ENCODE data around the gene KIZ. TPM values are rescaled to one million over a fixed set of nuclear protein-coding genes. Genes with fewer than 3 reads are reported as not detected.

KIZ gene
- polyA plus RNA-seq, 1 donor: 12.9 TPM

- no peak overlapping the region for H3K4me3 ChIP-seq (ENCODE audit: low read length)
- H3K9me3 ChIP-seq (ENCODE audit: control insufficient read depth, low read depth, low read length): peaks cover 4% of the 10 kb centered on the region
- H3K27me3 ChIP-seq (ENCODE audit: control insufficient read depth, insufficient read depth, low read length): peaks cover 6% of the 10 kb centered on the region
- DNase-seq: no peak
- H3K4me1 ChIP-seq (ENCODE audit: control insufficient read depth, insufficient read depth, low read length): no peaks in the 10 kb centered on the region
- no peaks in the 10 kb centered on the region for H3K36me3 ChIP-seq (ENCODE audit: control insufficient read depth, insufficient read depth, low read length)
- WGBS (ENCODE audit: insufficient coverage, low lambda C conversion rate): 100% methylated on average over 2 of the region's 3 CpGs
- no peak overlapping the region for H3K27ac ChIP-seq (ENCODE audit: low read length)
Measured at GRCh38 chr20:21124190-21124589, 1.7 kb upstream of the KIZ start.

GRCh38 chr20:21125072-21125848 lies 622 bp upstream of the KIZ start:
- H3K9me3 ChIP-seq (ENCODE audit: control insufficient read depth, low read depth, low read length): peaks cover 4% of the 10 kb centered on the region
- H3K27ac ChIP-seq (ENCODE audit: low read length): peak overlapping the region; percentile 84
- H3K4me3 ChIP-seq (ENCODE audit: low read length): peak overlapping the region; percentile 66
- H3K36me3 ChIP-seq (ENCODE audit: control insufficient read depth, insufficient read depth, low read length): no peaks in the 10 kb centered on the region
- no CpG with 5 or more reads among the region's 25 CpGs for WGBS (ENCODE audit: insufficient coverage, low lambda C conversion rate)
- peak in 1 of 2 donors; percentile 29 for DNase-seq
- peaks cover 3% of the 10 kb centered on the region for H3K27me3 ChIP-seq (ENCODE audit: control insufficient read depth, insufficient read depth, low read length)
- H3K4me1 ChIP-seq (ENCODE audit: control insufficient read depth, insufficient read depth, low read length): no peaks in the 10 kb centered on the region

- peaks cover 3% of the 10 kb centered on the region for H3K27me3 ChIP-seq (ENCODE audit: control insufficient read depth, insufficient read depth, low read length)
- H3K36me3 ChIP-seq (ENCODE audit: control insufficient read depth, insufficient read depth, low read length): no peaks in the 10 kb centered on the region
- H3K27ac ChIP-seq (ENCODE audit: low read length): no peak overlapping the region
- peak overlapping the region; percentile 90 for H3K4me3 ChIP-seq (ENCODE audit: low read length)
- no peaks in the 10 kb centered on the region for H3K4me1 ChIP-seq (ENCODE audit: control insufficient read depth, insufficient read depth, low read length)
- no CpG with 5 or more reads among the region's 8 CpGs for WGBS (ENCODE audit: insufficient coverage, low lambda C conversion rate)
- DNase-seq: no peak
- H3K9me3 ChIP-seq (ENCODE audit: control insufficient read depth, low read depth, low read length): no peaks in the 10 kb centered on the region
Measured at GRCh38 chr20:21126581-21126870, 644 bp downstream of the KIZ start.

- H3K4me1 ChIP-seq (ENCODE audit: control insufficient read depth, insufficient read depth, low read length): no peaks in the 10 kb centered on the region
- DNase-seq: no peak
- no peaks in the 10 kb centered on the region for H3K9me3 ChIP-seq (ENCODE audit: control insufficient read depth, low read depth, low read length)
- 70% methylated on average over 2 of the region's 5 CpGs for WGBS (ENCODE audit: insufficient coverage, low lambda C conversion rate)
- H3K36me3 ChIP-seq (ENCODE audit: control insufficient read depth, insufficient read depth, low read length): peaks cover 2% of the 10 kb centered on the region
- peaks cover 3% of the 10 kb centered on the region for H3K27me3 ChIP-seq (ENCODE audit: control insufficient read depth, insufficient read depth, low read length)
- H3K4me3 ChIP-seq (ENCODE audit: low read length): no peak overlapping the region
- H3K27ac ChIP-seq (ENCODE audit: low read length): no peak overlapping the region
Measured at GRCh38 chr20:21127201-21127981, 1.5 kb downstream of the KIZ start.

- Histone ChIP-seq H3K27ac (ENCODE audit: low read length) (no peak overlapping the region), H3K4me1 (ENCODE audit: control insufficient read depth, insufficient read depth, low read length) (no peaks in the 10 kb centered on the region), H3K9me3 (ENCODE audit: control insufficient read depth, low read depth, low read length) (no peaks in the 10 kb centered on the region), H3K27me3 (ENCODE audit: control insufficient read depth, insufficient read depth, low read length) (no peaks in the 10 kb centered on the region), H3K4me3 (ENCODE audit: low read length) (no peak overlapping the region), H3K36me3 (ENCODE audit: control insufficient read depth, insufficient read depth, low read length) (peaks cover 2% of the 10 kb centered on the region)
- DNase-seq: no peak
- WGBS (ENCODE audit: insufficient coverage, low lambda C conversion rate): no CpG with 5 or more reads among the region's 5 CpGs
Measured at GRCh38 chr20:21129861-21130260, 4.0 kb downstream of the KIZ start.

- Histone ChIP-seq H3K4me1 (ENCODE audit: control insufficient read depth, insufficient read depth, low read length) (no peaks in the 10 kb centered on the region), H3K27me3 (ENCODE audit: control insufficient read depth, insufficient read depth, low read length) (no peaks in the 10 kb centered on the region), H3K27ac (ENCODE audit: low read length) (no peak overlapping the region), H3K36me3 (ENCODE audit: control insufficient read depth, insufficient read depth, low read length) (peaks cover 9% of the 10 kb centered on the region), H3K4me3 (ENCODE audit: low read length) (no peak overlapping the region), H3K9me3 (ENCODE audit: control insufficient read depth, low read depth, low read length) (no peaks in the 10 kb centered on the region)
- no CpG with 5 or more reads among the region's 4 CpGs for WGBS (ENCODE audit: insufficient coverage, low lambda C conversion rate)
- DNase-seq: no peak
Measured at GRCh38 chr20:21133404-21133803, 7.5 kb downstream of the KIZ start.

- Histone ChIP-seq H3K27me3 (ENCODE audit: control insufficient read depth, insufficient read depth, low read length) (no peaks in the 10 kb centered on the region), H3K36me3 (ENCODE audit: control insufficient read depth, insufficient read depth, low read length) (peaks cover 9% of the 10 kb centered on the region), H3K4me3 (ENCODE audit: low read length) (no peak overlapping the region), H3K9me3 (ENCODE audit: control insufficient read depth, low read depth, low read length) (no peaks in the 10 kb centered on the region), H3K4me1 (ENCODE audit: control insufficient read depth, insufficient read depth, low read length) (no peaks in the 10 kb centered on the region), H3K27ac (ENCODE audit: low read length) (no peak overlapping the region)
- 94% methylated on average over 5 of the region's 16 CpGs for WGBS (ENCODE audit: insufficient coverage, low lambda C conversion rate)
- DNase-seq: no peak
Measured at GRCh38 chr20:21133917-21134622, 8.2 kb downstream of the KIZ start.

- 88% methylated on average over 2 of the region's 10 CpGs for WGBS (ENCODE audit: insufficient coverage, low lambda C conversion rate)
- DNase-seq: no peak
- Histone ChIP-seq H3K27me3 (ENCODE audit: control insufficient read depth, insufficient read depth, low read length) (no peaks in the 10 kb centered on the region), H3K27ac (ENCODE audit: low read length) (no peak overlapping the region), H3K36me3 (ENCODE audit: control insufficient read depth, insufficient read depth, low read length) (peaks cover 9% of the 10 kb centered on the region), H3K4me1 (ENCODE audit: control insufficient read depth, insufficient read depth, low read length) (no peaks in the 10 kb centered on the region), H3K9me3 (ENCODE audit: control insufficient read depth, low read depth, low read length) (no peaks in the 10 kb centered on the region), H3K4me3 (ENCODE audit: low read length) (no peak overlapping the region)
Measured at GRCh38 chr20:21134883-21135493, 9.1 kb downstream of the KIZ start.

GRCh38 chr20:21136015-21136732 lies 10.3 kb downstream of the KIZ start:
- Histone ChIP-seq H3K4me3 (ENCODE audit: low read length) (no peak overlapping the region), H3K27ac (ENCODE audit: low read length) (no peak overlapping the region), H3K27me3 (ENCODE audit: control insufficient read depth, insufficient read depth, low read length) (no peaks in the 10 kb centered on the region), H3K36me3 (ENCODE audit: control insufficient read depth, insufficient read depth, low read length) (peaks cover 11% of the 10 kb centered on the region), H3K9me3 (ENCODE audit: control insufficient read depth, low read depth, low read length) (no peaks in the 10 kb centered on the region), H3K4me1 (ENCODE audit: control insufficient read depth, insufficient read depth, low read length) (no peaks in the 10 kb centered on the region)
- 91% methylated on average over 4 of the region's 8 CpGs for WGBS (ENCODE audit: insufficient coverage, low lambda C conversion rate)
- DNase-seq: no peak

GRCh38 chr20:21137078-21137477 lies 11.2 kb downstream of the KIZ start:
- no peaks in the 10 kb centered on the region for H3K9me3 ChIP-seq (ENCODE audit: control insufficient read depth, low read depth, low read length)
- H3K27me3 ChIP-seq (ENCODE audit: control insufficient read depth, insufficient read depth, low read length): no peaks in the 10 kb centered on the region
- H3K4me3 ChIP-seq (ENCODE audit: low read length): no peak overlapping the region
- WGBS (ENCODE audit: insufficient coverage, low lambda C conversion rate): no CpG with 5 or more reads among the region's 1 CpG
- peaks cover 11% of the 10 kb centered on the region for H3K36me3 ChIP-seq (ENCODE audit: control insufficient read depth, insufficient read depth, low read length)
- no peak overlapping the region for H3K27ac ChIP-seq (ENCODE audit: low read length)
- H3K4me1 ChIP-seq (ENCODE audit: control insufficient read depth, insufficient read depth, low read length): no peaks in the 10 kb centered on the region
- DNase-seq: no peak
